HCT116 (cell line): ENCODE data around the gene FHIT. TPM values are rescaled to one million over a fixed set of nuclear protein-coding genes. Genes with fewer than 3 reads are reported as not detected.

Experiments
- ATAC-seq: fragments of 200-7000 bp; cut with Tn5 transposase; 2 replicates; pipeline ENCODE4 v1.9.1; 2020; ENCODE audit warnings: mild to moderate bottlenecking, moderate library complexity
- BruUV-seq: library from RNA; stranded (reverse); fragments of 400-500 nt; replicated peaks from 2 replicates; lab custom pipeline; 2021; lab: Mats Ljungman, UMichigan
- CTCF ChIA-PET: fragments of 300-600 bp; sonication (Branson Sonifier 250); formaldehyde crosslinking; loops from one replicate; lab custom pipeline; 2021; ENCODE audit warnings: antibody characterized with exemption; lab: Charles Lee
- POLR2A ChIA-PET: fragments of 300-600, 350-600 bp; sonication (Branson Sonifier 250); formaldehyde crosslinking; loops from one replicate; lab custom pipeline; 2021; ENCODE audit warnings: antibody characterized with exemption; lab: Charles Lee
- RAD21 ChIA-PET, 2 experiments: fragments of 300-600 bp; sonication (Branson Sonifier 250); formaldehyde crosslinking; loops; one replicate each; lab custom pipeline; 2023; ENCODE audit warnings: low total read pairs in 2 of 2; ENCODE audit not compliant: uncharacterized antibody in 2 of 2, unreplicated experiment in 2 of 2, low non-redundant PET in 1 of 2; lab: Charles Lee
- DNase-seq: peaks from one replicate; pipeline ENCODE4 v3.0.0-alpha.2; 2010; ENCODE audit warnings: low read depth, low spot score
- H2AFZ ChIP-seq: fragments of 200-600 bp; shearing (Covaris generic), sonication (generic); 2 replicates; pipeline ENCODE4 v1.6.1; 2017; ENCODE audit warnings: low read depth, mixed run types, mixed read lengths, antibody characterized with exemption, low read length; ENCODE audit not compliant: poor library complexity, severe bottlenecking
- H3K27ac ChIP-seq: 2 replicates; pipeline ENCODE4 v1.5.1; 2012; ENCODE audit warnings: low read depth, low read length
- H3K27me3 ChIP-seq: fragments of 200-600 bp; sonication (generic); 2 replicates; pipeline ENCODE4 v1.6.1; 2016; ENCODE audit warnings: mixed run types, low read length, mixed read lengths; ENCODE audit not compliant: insufficient read depth
- H3K36me3 ChIP-seq, 2 experiments: fragments of 200-500 bp in 1 of 2; fragments of 200-600 bp in 1 of 2; sonication (Bioruptor generic) in 1 of 2; sonication (generic) in 1 of 2; 2 replicates each; pipeline versions ENCODE4 v1.5.1 to v1.6.1; 2014 to 2016; ENCODE audit warnings: low read length in 2 of 2, inconsistent platforms in 1 of 2, mixed read lengths in 1 of 2, mixed run types in 1 of 2; ENCODE audit not compliant: insufficient read depth in 2 of 2, control insufficient read depth in 1 of 2
- H3K4me1 ChIP-seq, 2 experiments: fragments of 200-600 bp in 1 of 2; sonication (generic) in 1 of 2; 2 replicates each; pipeline versions ENCODE4 v1.5.1 to v1.6.1; 2012 to 2017; ENCODE audit warnings: low read length in 2 of 2, inconsistent platforms in 1 of 2, mild to moderate bottlenecking in 1 of 2, mixed read lengths in 1 of 2, mixed run types in 1 of 2, moderate library complexity in 1 of 2; ENCODE audit not compliant: insufficient read depth in 2 of 2, control insufficient read depth in 1 of 2
- H3K4me2 ChIP-seq: fragments of 200-600 bp; sonication (generic); 2 replicates; pipeline ENCODE4 v1.6.1; 2017; ENCODE audit warnings: mixed run types, low read length, mixed read lengths
- H3K4me3 ChIP-seq, 2 experiments: fragments of 200-600 bp in 1 of 2; sonication (generic) in 1 of 2; replicated peaks in 1 of 2; 2 replicates each; pipeline ENCODE4 v1.5.1; 2011 to 2016; ENCODE audit warnings: low read length in 2 of 2, control low read depth in 1 of 2, low read depth in 1 of 2, mild to moderate bottlenecking in 1 of 2, mixed read lengths in 1 of 2, mixed run types in 1 of 2
- H3K79me2 ChIP-seq: fragments of 200-600 bp; sonication (generic); 2 replicates; pipeline ENCODE4 v1.6.1; 2017; ENCODE audit warnings: mild to moderate bottlenecking, mixed run types, low read length, moderate library complexity, mixed read lengths; ENCODE audit not compliant: insufficient read depth
- H3K9ac ChIP-seq: fragments of 200-600 bp; sonication (generic); 2 replicates; pipeline ENCODE4 v1.6.1; 2016; ENCODE audit warnings: low read length, mixed read lengths
- H3K9me2 ChIP-seq: fragments of 200-600 bp; sonication (generic), shearing (Covaris generic); 2 replicates; pipeline ENCODE4 v1.6.1; 2017; ENCODE audit warnings: mixed run types, mild to moderate bottlenecking, moderate library complexity; ENCODE audit not compliant: insufficient read depth
- H3K9me3 ChIP-seq, 2 experiments: fragments of 200-500 bp in 1 of 2; fragments of 200-600 bp in 1 of 2; sonication (Bioruptor generic) in 1 of 2; sonication (generic) in 1 of 2; 2 replicates each; pipeline ENCODE4 v1.6.1; 2014 to 2017; ENCODE audit warnings: low read length in 2 of 2, mixed read lengths in 2 of 2, inconsistent platforms in 1 of 2, low read depth in 1 of 2, mild to moderate bottlenecking in 1 of 2, mixed run types in 1 of 2, moderate library complexity in 1 of 2; ENCODE audit not compliant: control insufficient read depth in 1 of 2, insufficient read depth in 1 of 2
- H4K20me1 ChIP-seq: fragments of 200-600 bp; sonication (generic), shearing (Covaris generic); 2 replicates; pipeline ENCODE4 v1.6.1; 2017; ENCODE audit warnings: mixed run types, mild to moderate bottlenecking, moderate library complexity; ENCODE audit not compliant: insufficient read depth
- CBX3 ChIP-seq: IDR thresholded peaks from 2 replicates; pipeline ENCODE4 v1.6.1; 2012; ENCODE audit warnings: low read depth
- CEBPB ChIP-seq: IDR thresholded peaks from 2 replicates; pipeline ENCODE4 v1.6.1; 2012; ENCODE audit warnings: low read depth
- EGR1 ChIP-seq: IDR thresholded peaks from 2 replicates; pipeline ENCODE4 v1.6.1; 2012; ENCODE audit warnings: low read depth
- ELF1 ChIP-seq: IDR thresholded peaks from 2 replicates; pipeline ENCODE4 v1.6.1; 2012; ENCODE audit warnings: low read depth, borderline replicate concordance
- EZH2phosphoT487 ChIP-seq: fragments of 200-600 bp; IDR thresholded peaks from 2 replicates; pipeline ENCODE4 v1.6.1; 2018; ENCODE audit warnings: antibody characterized with exemption, borderline replicate concordance
- FOSL1 ChIP-seq: IDR thresholded peaks from 2 replicates; pipeline ENCODE4 v1.6.1; 2012; ENCODE audit warnings: low read depth
- JUND ChIP-seq: IDR thresholded peaks from 2 replicates; pipeline ENCODE4 v1.6.1; 2012
- POLR2A ChIP-seq: IDR thresholded peaks from 2 replicates; pipeline ENCODE4 v1.7.0; 2011; ENCODE audit warnings: borderline replicate concordance; ENCODE audit not compliant: insufficient read depth, insufficient read length; ENCODE audit errors: extremely low read depth
- POLR2AphosphoS5 ChIP-seq: IDR thresholded peaks from 2 replicates; pipeline ENCODE4 v1.6.1; 2011; ENCODE audit warnings: mild to moderate bottlenecking, low read depth, low read length, moderate library complexity
- RAD21 ChIP-seq: IDR thresholded peaks from 2 replicates; pipeline ENCODE4 v1.6.1; 2012; ENCODE audit warnings: low read depth, mild to moderate bottlenecking
- SP1 ChIP-seq: IDR thresholded peaks from 2 replicates; pipeline ENCODE4 v1.6.1; 2012; ENCODE audit warnings: low read depth
- TCF7L2 ChIP-seq: IDR thresholded peaks from 2 replicates; pipeline ENCODE4 v1.7.0; 2011; ENCODE audit warnings: borderline replicate concordance, inconsistent platforms; ENCODE audit not compliant: insufficient read depth, insufficient read length; ENCODE audit errors: extremely low read depth
- YY1 ChIP-seq: IDR thresholded peaks from 2 replicates; pipeline ENCODE4 v1.6.1; 2011; ENCODE audit warnings: low read length, low read depth, moderate library complexity, mild to moderate bottlenecking; ENCODE audit not compliant: insufficient replicate concordance; ENCODE audit errors: extremely low read depth
- ZNF274 ChIP-seq: fragments of 200-500 bp; sonication (Bioruptor generic); IDR thresholded peaks from 2 replicates; pipeline ENCODE4 v1.6.1; 2014; ENCODE audit warnings: mild to moderate bottlenecking, low read depth, low read length, inconsistent platforms
- intact Hi-C: fragments of 100-400 bp; cut with micrococcal nuclease; formaldehyde crosslinking; loops from 2 replicates; pipeline ENCODE4 v1.10.0; 2022
- total RNA-seq: library from RNA; stranded (reverse); gene quantifications from one replicate; pipeline ENCODE4 v1.2.1, GENCODE V29; 2021; ENCODE audit not compliant: unreplicated experiment
- TF ChIP-seq, protein P1 (sequence below): IDR thresholded peaks from 2 replicates; pipeline ENCODE4 v1.6.1; 2012; ENCODE audit warnings: low read depth
- TF ChIP-seq, protein P2 (sequence below): IDR thresholded peaks from 2 replicates; pipeline ENCODE4 v1.6.1; 2012

FHIT gene
- total RNA-seq, 1 experiment from 2014 or later = 20.1 TPM

DNA sequence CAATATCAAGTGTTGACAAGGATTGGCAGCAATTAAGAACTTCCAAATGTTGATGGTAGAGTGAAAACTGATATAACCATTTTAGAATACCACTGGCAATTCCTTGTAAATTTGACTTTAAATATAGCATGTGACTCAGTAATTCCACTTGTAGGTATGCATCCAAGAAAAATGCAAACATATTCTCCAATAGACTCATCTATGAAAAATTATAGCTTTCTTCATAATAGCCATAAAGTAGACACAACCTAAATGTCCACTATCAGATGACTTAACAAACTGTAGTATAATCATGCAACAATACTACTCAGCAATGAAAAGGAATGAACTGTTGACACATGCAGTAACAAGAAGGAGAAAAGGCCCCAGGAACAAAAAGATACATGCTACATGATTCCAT, 988.1 kb downstream of the FHIT start:
- no peaks in the 10 kb centered on the region for H3K9me3 ChIP-seq
- ChIA-PET RAD21 (no interaction called here), CTCF (no interaction called here), POLR2A (no interaction called here)
- BruUV-seq = no TSS peak
- no peak overlapping the region for H3K27ac ChIP-seq
- no peaks in the 10 kb centered on the region for H3K27me3 ChIP-seq
- DNase-seq (no peak), ATAC-seq (no peak)
- no peak overlapping the region for H3K4me3 ChIP-seq
- H3K4me2 ChIP-seq = no peak overlapping the region
- no peak overlapping the region for H3K9ac ChIP-seq
- intact Hi-C loops = no loop called here
- H3K4me1 ChIP-seq = no peaks in the 10 kb centered on the region
- no peak overlapping the region for H2AFZ ChIP-seq
- H4K20me1 ChIP-seq = no peaks in the 10 kb centered on the region
- H3K36me3 ChIP-seq = no peaks in the 10 kb centered on the region
- H3K79me2 ChIP-seq = no peaks in the 10 kb centered on the region
- no peak for TF ChIP-seq POLR2AphosphoS5
- no peak for TF ChIP-seq ZNF274
- TF ChIP-seq FOSL1 = no peak
- no peak for TF ChIP-seq EGR1
- no peak for TF ChIP-seq SP1
- TF ChIP-seq, protein P1, sequence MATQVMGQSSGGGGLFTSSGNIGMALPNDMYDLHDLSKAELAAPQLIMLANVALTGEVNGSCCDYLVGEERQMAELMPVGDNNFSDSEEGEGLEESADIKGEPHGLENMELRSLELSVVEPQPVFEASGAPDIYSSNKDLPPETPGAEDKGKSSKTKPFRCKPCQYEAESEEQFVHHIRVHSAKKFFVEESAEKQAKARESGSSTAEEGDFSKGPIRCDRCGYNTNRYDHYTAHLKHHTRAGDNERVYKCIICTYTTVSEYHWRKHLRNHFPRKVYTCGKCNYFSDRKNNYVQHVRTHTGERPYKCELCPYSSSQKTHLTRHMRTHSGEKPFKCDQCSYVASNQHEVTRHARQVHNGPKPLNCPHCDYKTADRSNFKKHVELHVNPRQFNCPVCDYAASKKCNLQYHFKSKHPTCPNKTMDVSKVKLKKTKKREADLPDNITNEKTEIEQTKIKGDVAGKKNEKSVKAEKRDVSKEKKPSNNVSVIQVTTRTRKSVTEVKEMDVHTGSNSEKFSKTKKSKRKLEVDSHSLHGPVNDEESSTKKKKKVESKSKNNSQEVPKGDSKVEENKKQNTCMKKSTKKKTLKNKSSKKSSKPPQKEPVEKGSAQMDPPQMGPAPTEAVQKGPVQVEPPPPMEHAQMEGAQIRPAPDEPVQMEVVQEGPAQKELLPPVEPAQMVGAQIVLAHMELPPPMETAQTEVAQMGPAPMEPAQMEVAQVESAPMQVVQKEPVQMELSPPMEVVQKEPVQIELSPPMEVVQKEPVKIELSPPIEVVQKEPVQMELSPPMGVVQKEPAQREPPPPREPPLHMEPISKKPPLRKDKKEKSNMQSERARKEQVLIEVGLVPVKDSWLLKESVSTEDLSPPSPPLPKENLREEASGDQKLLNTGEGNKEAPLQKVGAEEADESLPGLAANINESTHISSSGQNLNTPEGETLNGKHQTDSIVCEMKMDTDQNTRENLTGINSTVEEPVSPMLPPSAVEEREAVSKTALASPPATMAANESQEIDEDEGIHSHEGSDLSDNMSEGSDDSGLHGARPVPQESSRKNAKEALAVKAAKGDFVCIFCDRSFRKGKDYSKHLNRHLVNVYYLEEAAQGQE = no peak
- TF ChIP-seq ELF1 = no peak
- TF ChIP-seq POLR2A = no peak
- no peak for TF ChIP-seq JUND
- no peak for TF ChIP-seq EZH2phosphoT487
- TF ChIP-seq, protein P2, sequence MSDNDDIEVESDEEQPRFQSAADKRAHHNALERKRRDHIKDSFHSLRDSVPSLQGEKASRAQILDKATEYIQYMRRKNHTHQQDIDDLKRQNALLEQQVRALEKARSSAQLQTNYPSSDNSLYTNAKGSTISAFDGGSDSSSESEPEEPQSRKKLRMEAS = no peak
- no peak for TF ChIP-seq YY1
- no peak for TF ChIP-seq RAD21
- TF ChIP-seq CEBPB = no peak
- TF ChIP-seq CBX3 = no peak
- TF ChIP-seq TCF7L2 = no peak
- TF ChIP-seq, all 23 proteins: peak for 0
- no peaks in the 10 kb centered on the region for H3K9me2 ChIP-seq
